BJ (cell line): ENCODE results near the gene FGF23. TPM values are rescaled to one million over a fixed set of nuclear protein-coding genes. Genes with fewer than 3 reads are reported as not detected.

ENCODE experiments used
- CTCF ChIA-PET: fragments of 350-600 bp; formaldehyde crosslinking; extraction: SDS; loops from one replicate; lab custom pipeline; 2021; ENCODE audit warnings: antibody characterized with exemption, inconsistent platforms; lab: Yijun Ruan, JAX
- POLR2A ChIA-PET: fragments of 300-600 bp; sonication (Branson Sonifier 250); formaldehyde crosslinking; extraction: SDS; loops from one replicate; lab custom pipeline; 2021; ENCODE audit warnings: antibody characterized with exemption; lab: Charles Lee
- DNase-seq: peaks from one replicate; pipeline ENCODE4 v3.0.0-alpha.2; 2011; ENCODE audit warnings: low read depth
- H3K27me3 ChIP-seq: 2 replicates; pipeline ENCODE4 v1.6.0; 2011; ENCODE audit warnings: low read length; ENCODE audit not compliant: control insufficient read depth, insufficient read depth
- H3K36me3 ChIP-seq: 2 replicates; pipeline ENCODE4 v1.5.1; 2011; ENCODE audit warnings: low read length; ENCODE audit not compliant: control insufficient read depth, insufficient read depth
- H3K4me3 ChIP-seq: 2 replicates; pipeline ENCODE4 v1.5.1; 2011; ENCODE audit warnings: low read depth, mild to moderate bottlenecking, control low read depth, low read length
- CTCF ChIP-seq: IDR thresholded peaks from 2 replicates; pipeline ENCODE4 v1.5.1; 2011; ENCODE audit warnings: low read depth, mild to moderate bottlenecking, control low read depth, inconsistent platforms, low read length, moderate library complexity; ENCODE audit not compliant: insufficient read depth
- polyA plus RNA-seq: library from polyadenylated mRNA; depleted of rRNA; stranded (reverse); fragments of >200 nt; gene quantifications from 2 replicates; pipeline ENCODE4 v1.2.3, GENCODE V29; 2011

FGF23 gene
- polyA plus RNA-seq, 1 experiment = not detected

GRCh38 chr12:4378772-4379171 lies 740 bp downstream of the FGF23 start:
- no peaks in the 10 kb centered on the region for H3K27me3 ChIP-seq
- no peak for DNase-seq
- ChIA-PET POLR2A (no interaction called here), CTCF (no interaction called here)
- no peak overlapping the region for H3K4me3 ChIP-seq
- no peaks in the 10 kb centered on the region for H3K36me3 ChIP-seq
- no peak for TF ChIP-seq CTCF

DNA sequence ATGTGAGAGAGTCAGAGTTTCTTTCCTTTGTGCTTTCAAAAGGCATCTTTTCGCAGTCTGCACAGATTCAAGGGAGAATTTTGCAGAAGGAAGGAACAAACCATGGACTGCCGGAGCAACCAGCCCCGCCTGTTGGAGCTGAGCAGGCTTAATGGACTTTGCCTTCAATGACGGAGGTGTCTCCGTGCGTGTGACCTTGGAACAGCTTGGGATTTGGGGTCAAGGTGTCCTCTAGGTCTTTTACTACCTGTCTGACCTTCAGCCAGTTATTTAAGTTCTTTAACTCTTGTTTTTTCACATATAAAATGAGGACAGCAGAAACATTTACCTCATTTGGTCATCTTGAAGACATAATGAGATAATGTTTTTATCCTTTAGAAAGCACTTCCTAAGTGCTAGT lies 4.1 kb downstream of the FGF23 start:
- H3K27me3 ChIP-seq = no peaks in the 10 kb centered on the region
- H3K36me3 ChIP-seq = no peaks in the 10 kb centered on the region
- POLR2A ChIA-PET = no interaction called here
- H3K4me3 ChIP-seq = no peak overlapping the region
- CTCF ChIA-PET = no interaction called here
- no peak for TF ChIP-seq CTCF
- DNase-seq = no peak

DNA sequence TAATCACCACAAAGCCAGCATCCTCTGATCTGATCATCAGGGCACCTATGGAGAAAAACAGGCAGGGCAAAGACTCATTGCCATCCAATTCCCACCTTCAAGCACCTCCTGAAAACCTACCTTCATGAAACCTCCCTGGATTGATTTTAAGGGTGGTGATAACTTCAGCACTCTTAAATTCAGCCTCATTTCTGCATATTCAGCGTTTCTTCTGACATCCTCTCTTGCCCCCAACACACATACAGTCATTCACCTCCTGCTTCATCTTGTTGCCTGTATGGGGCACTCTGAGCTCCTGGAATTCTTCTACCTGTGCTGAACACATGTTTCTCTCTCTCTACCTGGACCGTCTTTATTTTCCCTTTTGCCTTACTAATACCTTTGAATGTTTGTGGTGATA lies 6.9 kb downstream of the FGF23 start:
- CTCF ChIA-PET = no interaction called here
- no peak overlapping the region for H3K4me3 ChIP-seq
- DNase-seq = no peak
- TF ChIP-seq CTCF = no peak
- no peaks in the 10 kb centered on the region for H3K27me3 ChIP-seq
- H3K36me3 ChIP-seq = no peaks in the 10 kb centered on the region
- POLR2A ChIA-PET = no interaction called here

GRCh38 chr12:4370265-4370664 lies 9.2 kb downstream of the FGF23 start:
- TF ChIP-seq CTCF = no peak
- CTCF ChIA-PET = no interaction called here
- POLR2A ChIA-PET = no interaction called here
- Histone ChIP-seq H3K36me3 (no peaks in the 10 kb centered on the region), H3K27me3 (no peaks in the 10 kb centered on the region; the same call in 1 of the 2 replicates), H3K4me3 (no peak overlapping the region)
- DNase-seq = no peak

DNA sequence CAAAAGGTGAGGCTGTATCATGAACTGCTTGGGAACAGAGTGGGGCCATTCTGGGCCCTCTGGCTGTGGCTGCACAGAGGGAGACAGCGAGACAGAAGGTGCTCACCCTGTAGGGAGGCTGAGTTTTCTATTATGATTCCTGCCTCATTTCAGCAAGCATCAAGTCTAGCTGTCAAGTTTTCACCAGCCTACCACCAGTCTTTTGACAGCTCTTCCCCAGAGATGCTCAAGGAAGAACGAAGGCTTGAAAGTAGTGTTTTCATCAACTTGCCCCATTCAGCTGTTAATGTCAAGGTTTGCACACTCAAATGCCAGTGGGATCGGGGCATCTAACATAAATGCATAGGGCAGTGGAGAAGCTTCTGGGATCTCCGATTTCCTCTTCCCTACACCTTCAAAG lies 10.0 kb downstream of the FGF23 start:
- H3K36me3 ChIP-seq = no peaks in the 10 kb centered on the region
- no peak for DNase-seq
- no peak for TF ChIP-seq CTCF
- no peaks in the 10 kb centered on the region; the same call in 1 of the 2 replicates for H3K27me3 ChIP-seq
- no peak overlapping the region for H3K4me3 ChIP-seq
- ChIA-PET POLR2A (no interaction called here), CTCF (no interaction called here)
